Caco-2 (cell line): ENCODE results near the gene TUB. TPM values are rescaled to one million over a fixed set of nuclear protein-coding genes. Genes with fewer than 3 reads are reported as not detected.

Experiments
- BruUV-seq: library from RNA; stranded (reverse); fragments of 400-500 nt; replicated peaks from 2 replicates; lab custom pipeline; 2021; lab: Mats Ljungman, UMichigan
- CTCF ChIA-PET: fragments of 300-600 bp; sonication (Branson Sonifier 250); formaldehyde crosslinking; loops from one replicate; lab custom pipeline; 2022; ENCODE audit warnings: antibody characterized with exemption; lab: Charles Lee
- POLR2A ChIA-PET: fragments of 300-600 bp; sonication (Branson Sonifier 250); formaldehyde crosslinking; loops from one replicate; lab custom pipeline; 2022; ENCODE audit warnings: antibody characterized with exemption; lab: Charles Lee
- DNase-seq, 2 experiments: peaks; one replicate each; pipeline versions ENCODE4 v3.0.0 to v3.0.0-alpha.2; 2020 to 2022
- H3K27me3 ChIP-seq: replicated peaks from 2 replicates; pipeline ENCODE4 v1.6.0; 2011; ENCODE audit warnings: low read length; ENCODE audit not compliant: control insufficient read depth, insufficient read depth
- H3K36me3 ChIP-seq: 2 replicates; pipeline ENCODE4 v1.5.1; 2011; ENCODE audit warnings: low read length; ENCODE audit not compliant: control insufficient read depth, insufficient read depth
- H3K4me1 ChIP-seq: fragments of 250-450 bp; sonication (Bioruptor Pico); 2 replicates; pipeline ENCODE4 v1.5.1; 2020; ENCODE audit warnings: mild to moderate bottlenecking
- H3K4me3 ChIP-seq: 2 replicates; pipeline ENCODE4 v1.5.1; 2011; ENCODE audit warnings: low read depth, mild to moderate bottlenecking, control low read depth, low read length
- H3K9me3 ChIP-seq: fragments of 250-450 bp; sonication (Bioruptor Pico); 2 replicates; pipeline ENCODE4 v1.5.1; 2020; ENCODE audit warnings: mild to moderate bottlenecking, moderate library complexity
- H3K27ac Mint-ChIP-seq: one replicate; pipeline ENCODE4 v1.8.0; 2022; ENCODE audit warnings: mixed read lengths; ENCODE audit not compliant: unreplicated experiment
- H3K27me3 Mint-ChIP-seq: one replicate; pipeline ENCODE4 v1.8.0; 2022; ENCODE audit warnings: mixed read lengths; ENCODE audit not compliant: insufficient read depth, unreplicated experiment
- H3K36me3 Mint-ChIP-seq: one replicate; pipeline ENCODE4 v1.8.0; 2022; ENCODE audit warnings: mild to moderate bottlenecking, mixed read lengths; ENCODE audit not compliant: insufficient read depth, unreplicated experiment
- H3K4me1 Mint-ChIP-seq: one replicate; pipeline ENCODE4 v1.8.0; 2022; ENCODE audit warnings: low read depth, mixed read lengths; ENCODE audit not compliant: unreplicated experiment
- H3K4me3 Mint-ChIP-seq: one replicate; pipeline ENCODE4 v1.8.0; 2022; ENCODE audit warnings: mild to moderate bottlenecking, moderate library complexity, mixed read lengths; ENCODE audit not compliant: unreplicated experiment
- H3K9me3 Mint-ChIP-seq: one replicate; pipeline ENCODE4 v1.8.0; 2022; ENCODE audit warnings: mixed read lengths; ENCODE audit not compliant: unreplicated experiment
- intact Hi-C: fragments of 100-400 bp; cut with micrococcal nuclease; formaldehyde crosslinking; loops from one replicate; pipeline ENCODE4 v1.10.0; 2022; ENCODE audit not compliant: unreplicated experiment
- total RNA-seq: library from RNA; stranded (reverse); gene quantifications from 2 replicates; pipeline ENCODE4 v1.2.3, GENCODE V29; 2022
- TF ChIP-seq, protein P1 (sequence below), 2 experiments: fragments of 200-600 bp in 1 of 2; IDR thresholded peaks; 1 replicate in 1 of 2; 2 replicates in 1 of 2; pipeline versions ENCODE4 v1.5.1 to v1.8.0; 2011 to 2022; ENCODE audit warnings: antibody characterized with exemption in 1 of 2, control low read depth in 1 of 2, inconsistent platforms in 1 of 2, low read depth in 1 of 2, low read length in 1 of 2, mild to moderate bottlenecking in 1 of 2, moderate library complexity in 1 of 2; ENCODE audit not compliant: insufficient read depth in 1 of 2, severe bottlenecking in 1 of 2, unreplicated experiment in 1 of 2

TUB gene
- total RNA-seq, 1 experiment from 2014 or later, result not detected

DNA sequence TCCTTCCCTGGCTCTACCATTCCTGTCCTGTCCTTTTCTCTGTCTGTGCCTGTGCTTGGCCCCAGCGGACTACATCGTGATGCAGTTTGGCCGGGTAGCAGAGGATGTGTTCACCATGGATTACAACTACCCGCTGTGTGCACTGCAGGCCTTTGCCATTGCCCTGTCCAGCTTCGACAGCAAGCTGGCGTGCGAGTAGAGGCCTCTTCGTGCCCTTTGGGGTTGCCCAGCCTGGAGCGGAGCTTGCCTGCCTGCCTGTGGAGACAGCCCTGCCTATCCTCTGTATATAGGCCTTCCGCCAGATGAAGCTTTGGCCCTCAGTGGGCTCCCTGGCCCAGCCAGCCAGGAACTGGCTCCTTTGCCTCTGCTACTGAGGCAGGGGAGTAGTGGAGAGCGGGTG is 20.4 kb downstream of the TUB start:
- H3K36me3 Mint-ChIP-seq, result no peaks in the 10 kb centered on the region
- CTCF ChIA-PET, result interaction anchor here (1.4 to 4.7 kb wide), 2 partner anchors 11 to 92 kb away, joined by 4 to 213 read pairs; no protein-coding TSS in a partner anchor

DNA sequence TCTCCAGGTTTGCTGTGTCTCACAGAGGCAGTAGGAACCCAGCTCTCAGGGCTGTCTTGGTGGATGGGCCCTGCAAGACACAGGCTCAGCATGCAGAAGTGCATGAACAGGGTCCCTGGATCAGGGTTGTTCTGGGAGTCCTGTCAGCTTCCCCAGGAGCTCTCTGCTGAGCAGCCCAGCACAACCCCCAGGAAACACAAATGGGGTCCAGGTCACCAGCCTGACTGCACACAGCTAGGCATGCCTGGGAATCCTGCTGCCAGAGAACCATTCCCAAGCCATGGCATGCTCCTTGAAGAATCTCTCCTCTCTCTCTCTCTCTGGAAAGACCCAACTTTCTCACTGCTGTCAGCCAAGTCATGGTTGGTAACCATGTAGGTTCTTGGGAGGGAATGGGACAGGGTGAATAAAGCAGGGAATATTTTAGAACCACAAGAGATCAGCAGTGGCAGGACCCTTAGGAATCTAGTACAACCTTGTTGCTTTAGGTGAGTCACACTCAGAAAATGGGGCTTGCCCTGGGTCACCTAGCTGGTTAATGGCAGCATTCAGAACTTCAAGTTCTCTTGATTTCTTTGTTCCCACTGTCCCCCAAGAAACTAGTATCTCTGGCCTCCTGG is 21.4 kb downstream of the TUB start:
- CTCF ChIA-PET, result interaction anchor here (0.8 to 4.7 kb wide), 2 partner anchors 93 to 96 kb away, joined by 3 to 213 read pairs; no protein-coding TSS in a partner anchor
- peaks cover 14% of the 10 kb centered on the region for H3K27me3 Mint-ChIP-seq
- H3K27ac Mint-ChIP-seq, result no peak overlapping the region
- H3K36me3 ChIP-seq, result no peaks in the 10 kb centered on the region
- BruUV-seq, result no TSS peak
- no peaks in the 10 kb centered on the region for H3K4me1 Mint-ChIP-seq
- H3K9me3 ChIP-seq, result no peaks in the 10 kb centered on the region
- H3K9me3 Mint-ChIP-seq, result no peaks in the 10 kb centered on the region
- DNase-seq, result no peak
- POLR2A ChIA-PET, result no interaction called here
- H3K27me3 ChIP-seq, result no peaks in the 10 kb centered on the region
- H3K4me1 ChIP-seq, result no peaks in the 10 kb centered on the region
- TF ChIP-seq, protein P1, sequence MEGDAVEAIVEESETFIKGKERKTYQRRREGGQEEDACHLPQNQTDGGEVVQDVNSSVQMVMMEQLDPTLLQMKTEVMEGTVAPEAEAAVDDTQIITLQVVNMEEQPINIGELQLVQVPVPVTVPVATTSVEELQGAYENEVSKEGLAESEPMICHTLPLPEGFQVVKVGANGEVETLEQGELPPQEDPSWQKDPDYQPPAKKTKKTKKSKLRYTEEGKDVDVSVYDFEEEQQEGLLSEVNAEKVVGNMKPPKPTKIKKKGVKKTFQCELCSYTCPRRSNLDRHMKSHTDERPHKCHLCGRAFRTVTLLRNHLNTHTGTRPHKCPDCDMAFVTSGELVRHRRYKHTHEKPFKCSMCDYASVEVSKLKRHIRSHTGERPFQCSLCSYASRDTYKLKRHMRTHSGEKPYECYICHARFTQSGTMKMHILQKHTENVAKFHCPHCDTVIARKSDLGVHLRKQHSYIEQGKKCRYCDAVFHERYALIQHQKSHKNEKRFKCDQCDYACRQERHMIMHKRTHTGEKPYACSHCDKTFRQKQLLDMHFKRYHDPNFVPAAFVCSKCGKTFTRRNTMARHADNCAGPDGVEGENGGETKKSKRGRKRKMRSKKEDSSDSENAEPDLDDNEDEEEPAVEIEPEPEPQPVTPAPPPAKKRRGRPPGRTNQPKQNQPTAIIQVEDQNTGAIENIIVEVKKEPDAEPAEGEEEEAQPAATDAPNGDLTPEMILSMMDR (IDR thresholded peaks at IDR 0.05; ENCODE audit: insufficient read depth in 1 of 2, low read depth in 1 of 2, low read length in 1 of 2, severe bottlenecking in 1 of 2, unreplicated experiment in 1 of 2), result no peak
- H3K4me3 ChIP-seq, result no peak overlapping the region
- no peaks in the 10 kb centered on the region for H3K36me3 Mint-ChIP-seq
- H3K4me3 Mint-ChIP-seq, result no peak overlapping the region
- intact Hi-C loops, result no loop called here

More for the DNA sequence above, 20.4 kb downstream of the TUB start:
- Mint-ChIP-seq H3K9me3 (no peaks in the 10 kb centered on the region), H3K27me3 (peaks cover 14% of the 10 kb centered on the region), H3K4me3 (no peak overlapping the region), H3K4me1 (no peaks in the 10 kb centered on the region), H3K27ac (no peak overlapping the region)
- no peaks in the 10 kb centered on the region for H3K36me3 ChIP-seq
- intact Hi-C loops, result no loop called here
- no peaks in the 10 kb centered on the region for H3K27me3 ChIP-seq
- H3K4me1 ChIP-seq, result no peaks in the 10 kb centered on the region
- H3K9me3 ChIP-seq, result no peaks in the 10 kb centered on the region
- no TSS peak for BruUV-seq
- no peak overlapping the region for H3K4me3 ChIP-seq
- TF ChIP-seq, protein P1 (IDR thresholded peaks at IDR 0.05; ENCODE audit: insufficient read depth in 1 of 2, low read depth in 1 of 2, low read length in 1 of 2, severe bottlenecking in 1 of 2, unreplicated experiment in 1 of 2), result no peak
- DNase-seq, result no peak
- POLR2A ChIA-PET, result no interaction called here

DNA sequence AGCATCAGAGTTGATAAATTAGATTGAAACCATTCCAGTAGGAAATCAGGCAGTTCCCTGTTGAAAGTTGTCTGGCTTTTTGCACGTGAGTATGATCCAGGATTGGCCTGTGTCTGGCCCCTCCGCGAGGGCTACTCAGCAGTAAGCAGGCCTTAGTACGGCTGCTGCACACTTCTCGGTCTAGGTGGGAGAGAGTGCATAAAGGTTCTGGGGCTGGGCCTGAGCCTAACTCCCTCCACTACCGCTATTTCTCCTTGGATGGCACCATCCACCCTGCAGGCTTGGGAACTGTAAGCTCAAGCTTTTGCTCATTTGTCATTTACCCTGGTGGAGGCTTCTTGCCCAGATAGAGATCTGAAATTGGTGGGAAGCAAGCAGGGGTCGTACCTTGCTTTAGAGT is 22.0 kb downstream of the TUB start:
- ChIA-PET POLR2A (no interaction called here), CTCF (interaction anchor here (0.8 kb wide), 1 partner anchor 96 kb away, joined by 3 read pairs; no protein-coding TSS in a partner anchor)
- no peak for DNase-seq
- Histone ChIP-seq H3K36me3 (no peaks in the 10 kb centered on the region), H3K27me3 (no peaks in the 10 kb centered on the region), H3K4me3 (no peak overlapping the region), H3K9me3 (no peaks in the 10 kb centered on the region), H3K4me1 (no peaks in the 10 kb centered on the region)
- no peaks in the 10 kb centered on the region for H3K9me3 Mint-ChIP-seq
- no peaks in the 10 kb centered on the region for H3K4me1 Mint-ChIP-seq
- TF ChIP-seq, protein P1 (IDR thresholded peaks at IDR 0.05; ENCODE audit: insufficient read depth in 1 of 2, low read depth in 1 of 2, low read length in 1 of 2, severe bottlenecking in 1 of 2, unreplicated experiment in 1 of 2), result no peak
- H3K36me3 Mint-ChIP-seq, result no peaks in the 10 kb centered on the region
- peaks cover 14% of the 10 kb centered on the region for H3K27me3 Mint-ChIP-seq
- no TSS peak for BruUV-seq
- intact Hi-C loops, result no loop called here
- no peak overlapping the region for H3K27ac Mint-ChIP-seq
- H3K4me3 Mint-ChIP-seq, result no peak overlapping the region
